OCI-LY3 (cell line): ENCODE measurements around the gene TAS2R5.

Experiments
- EZH2phosphoT487 ChIP-seq: fragments of 200-600 bp; shearing (Covaris generic); IDR thresholded peaks from 2 replicates; pipeline ENCODE4 v1.6.1; 2018; ENCODE audit warnings: antibody characterized with exemption, mixed run types, low read depth
- TF ChIP-seq, protein P1 (sequence below): fragments of 200-600, 300-600 bp; sonication (generic); IDR thresholded peaks from 2 replicates; pipeline ENCODE4 v1.5.1; 2014; ENCODE audit warnings: antibody characterized with exemption, low read length, low read depth

DNA sequence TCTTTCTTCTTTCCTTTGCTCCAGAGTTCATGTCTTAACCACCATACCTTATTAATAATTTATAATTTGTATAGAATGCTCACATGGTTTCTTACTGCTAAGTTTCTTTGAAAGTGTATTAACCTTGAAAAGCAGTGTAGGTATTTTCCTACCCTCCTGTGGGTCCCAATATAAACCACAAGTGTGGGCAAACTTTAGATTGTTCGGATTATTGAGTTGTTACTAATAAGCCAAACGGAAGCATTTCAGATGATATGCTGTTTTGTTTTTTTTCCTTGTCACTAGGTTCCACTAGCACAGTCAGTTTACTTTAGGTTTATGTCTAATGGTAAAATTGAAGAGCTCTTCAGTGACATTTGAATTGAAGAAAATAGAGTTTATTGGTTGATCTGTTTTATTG, 41.6 kb upstream of the TAS2R5 start:
- TF ChIP-seq, protein P1, sequence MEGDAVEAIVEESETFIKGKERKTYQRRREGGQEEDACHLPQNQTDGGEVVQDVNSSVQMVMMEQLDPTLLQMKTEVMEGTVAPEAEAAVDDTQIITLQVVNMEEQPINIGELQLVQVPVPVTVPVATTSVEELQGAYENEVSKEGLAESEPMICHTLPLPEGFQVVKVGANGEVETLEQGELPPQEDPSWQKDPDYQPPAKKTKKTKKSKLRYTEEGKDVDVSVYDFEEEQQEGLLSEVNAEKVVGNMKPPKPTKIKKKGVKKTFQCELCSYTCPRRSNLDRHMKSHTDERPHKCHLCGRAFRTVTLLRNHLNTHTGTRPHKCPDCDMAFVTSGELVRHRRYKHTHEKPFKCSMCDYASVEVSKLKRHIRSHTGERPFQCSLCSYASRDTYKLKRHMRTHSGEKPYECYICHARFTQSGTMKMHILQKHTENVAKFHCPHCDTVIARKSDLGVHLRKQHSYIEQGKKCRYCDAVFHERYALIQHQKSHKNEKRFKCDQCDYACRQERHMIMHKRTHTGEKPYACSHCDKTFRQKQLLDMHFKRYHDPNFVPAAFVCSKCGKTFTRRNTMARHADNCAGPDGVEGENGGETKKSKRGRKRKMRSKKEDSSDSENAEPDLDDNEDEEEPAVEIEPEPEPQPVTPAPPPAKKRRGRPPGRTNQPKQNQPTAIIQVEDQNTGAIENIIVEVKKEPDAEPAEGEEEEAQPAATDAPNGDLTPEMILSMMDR = no peak
- no peak for TF ChIP-seq EZH2phosphoT487
